Fibroblast of the aortic adventitia (primary cell): ENCODE measurements around the gene LCE1B. TPM values are rescaled to one million over a fixed set of nuclear protein-coding genes. Genes with fewer than 3 reads are reported as not detected.

Experiments
- DNase-seq: peaks from one replicate; pipeline ENCODE4 v3.0.0-alpha.2; 2010; ENCODE audit warnings: low read depth
- H3K4me3 ChIP-seq: 2 replicates; pipeline ENCODE4 v1.5.1; 2011; ENCODE audit warnings: low read depth, mild to moderate bottlenecking, control low read depth, low read length, moderate library complexity
- total RNA-seq: library from RNA; depleted of rRNA; stranded (reverse); fragments of >200 nt; gene quantifications from 2 replicates; pipeline ENCODE4 v1.2.3, GENCODE V29; 2012; ENCODE audit warnings: low replicate concordance
- TF ChIP-seq, protein P1 (sequence below): IDR thresholded peaks from 2 replicates; pipeline ENCODE4 v1.5.1; 2011; ENCODE audit warnings: mild to moderate bottlenecking, low read length, control low read depth, inconsistent platforms; ENCODE audit not compliant: insufficient read depth

The LCE1B gene
- total RNA-seq, 1 donor: not detected

DNA sequence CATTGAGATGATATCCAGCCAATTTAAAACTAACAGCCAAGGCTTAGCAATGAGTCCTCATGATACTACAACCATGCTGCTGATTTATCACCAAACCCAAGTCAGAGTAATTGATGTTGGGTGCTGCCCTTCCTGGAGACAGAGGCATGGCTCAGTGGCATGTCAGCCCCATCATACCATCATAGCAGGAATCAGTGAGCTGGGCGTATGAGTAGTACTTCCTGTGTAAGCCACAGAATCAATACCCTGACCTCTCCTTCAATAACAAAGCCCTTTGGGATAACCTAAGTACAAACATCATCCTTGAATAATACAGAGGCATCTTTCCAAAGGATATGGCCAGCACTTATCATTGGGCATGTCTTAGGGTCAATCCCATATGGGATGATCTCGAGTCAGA, 28.7 kb upstream of the LCE1B start:
- no peak for DNase-seq
- TF ChIP-seq, protein P1, sequence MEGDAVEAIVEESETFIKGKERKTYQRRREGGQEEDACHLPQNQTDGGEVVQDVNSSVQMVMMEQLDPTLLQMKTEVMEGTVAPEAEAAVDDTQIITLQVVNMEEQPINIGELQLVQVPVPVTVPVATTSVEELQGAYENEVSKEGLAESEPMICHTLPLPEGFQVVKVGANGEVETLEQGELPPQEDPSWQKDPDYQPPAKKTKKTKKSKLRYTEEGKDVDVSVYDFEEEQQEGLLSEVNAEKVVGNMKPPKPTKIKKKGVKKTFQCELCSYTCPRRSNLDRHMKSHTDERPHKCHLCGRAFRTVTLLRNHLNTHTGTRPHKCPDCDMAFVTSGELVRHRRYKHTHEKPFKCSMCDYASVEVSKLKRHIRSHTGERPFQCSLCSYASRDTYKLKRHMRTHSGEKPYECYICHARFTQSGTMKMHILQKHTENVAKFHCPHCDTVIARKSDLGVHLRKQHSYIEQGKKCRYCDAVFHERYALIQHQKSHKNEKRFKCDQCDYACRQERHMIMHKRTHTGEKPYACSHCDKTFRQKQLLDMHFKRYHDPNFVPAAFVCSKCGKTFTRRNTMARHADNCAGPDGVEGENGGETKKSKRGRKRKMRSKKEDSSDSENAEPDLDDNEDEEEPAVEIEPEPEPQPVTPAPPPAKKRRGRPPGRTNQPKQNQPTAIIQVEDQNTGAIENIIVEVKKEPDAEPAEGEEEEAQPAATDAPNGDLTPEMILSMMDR: no peak
- H3K4me3 ChIP-seq: no peak overlapping the region

DNA sequence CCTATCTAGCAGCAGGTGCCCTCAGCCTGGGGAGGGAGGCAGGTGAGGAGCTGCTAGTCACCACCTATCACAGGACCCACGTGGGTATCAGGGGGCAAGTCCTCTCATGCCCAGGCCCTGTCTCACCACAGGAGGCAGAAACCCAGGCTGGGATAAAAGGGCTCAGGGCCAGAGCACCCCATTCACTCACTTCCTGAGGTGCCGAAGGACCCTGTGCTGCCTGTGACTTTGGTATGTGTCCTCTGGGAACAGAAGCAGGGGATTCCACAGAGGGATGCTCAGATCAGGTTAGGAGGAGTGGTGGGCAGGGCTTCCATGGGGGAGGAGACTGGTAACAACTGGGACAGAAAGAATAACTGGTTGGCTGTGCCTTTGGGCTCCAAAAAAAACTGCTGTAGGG, 25.7 kb upstream of the LCE1B start, which contains the start of gene LCE1E:
Gene LCE1E (plus strand): TSS at position 181 of the 400 bp plus-strand sequence. CDS start 1,043 bp downstream, outside the sequence.
- no peak for DNase-seq
- TF ChIP-seq, protein P1: no peak
- H3K4me3 ChIP-seq: no peak within 1 kb of the TSS

DNA sequence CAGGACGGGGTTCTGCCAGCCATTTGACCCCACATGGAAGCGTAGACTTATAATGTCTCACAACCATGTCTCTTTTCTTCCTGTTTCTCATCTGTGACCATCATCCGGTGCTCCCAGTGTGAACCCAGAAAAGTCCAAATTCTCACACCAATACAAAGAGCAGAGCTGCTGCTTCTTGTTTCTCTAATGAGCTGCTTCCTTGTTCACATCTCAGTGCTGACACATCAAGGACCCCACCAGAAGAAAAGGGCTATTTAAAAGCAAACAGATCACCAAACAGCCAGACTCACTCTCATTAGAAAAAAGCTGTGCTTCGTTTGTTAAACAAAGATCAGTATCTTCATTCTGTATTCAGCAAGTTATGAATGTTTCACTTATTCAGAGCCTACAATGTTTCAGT, 16.1 kb upstream of the LCE1B start:
- TF ChIP-seq, protein P1: no peak
- DNase-seq: no peak
- H3K4me3 ChIP-seq: no peak overlapping the region

DNA sequence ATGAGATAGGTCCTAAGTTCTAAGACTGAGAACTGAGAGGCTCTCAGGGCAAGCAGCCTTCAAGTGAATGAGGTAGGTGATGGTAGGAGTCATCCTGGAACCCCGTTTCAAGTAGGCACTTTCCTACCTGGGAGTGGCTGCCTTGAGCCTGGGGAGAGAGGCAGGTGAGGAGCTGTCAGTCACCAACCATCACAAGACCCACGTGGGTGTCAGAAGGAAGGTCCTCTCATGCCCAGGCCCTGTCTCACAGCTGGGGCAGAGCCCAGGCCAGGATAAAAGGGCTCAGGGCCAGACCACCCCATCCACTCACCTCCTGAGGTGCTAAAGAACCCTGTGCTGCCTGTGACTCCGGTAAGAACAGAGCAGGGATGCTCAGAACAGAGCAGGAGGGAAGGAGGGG, 15.3 kb upstream of the LCE1B start, which contains the start of gene LCE1D:
Gene LCE1D (plus strand): TSS at position 301 of the 400 bp plus-strand sequence. CDS start 1,074 bp downstream, outside the sequence.
- DNase-seq: no peak
- no peak within 1 kb of the TSS for H3K4me3 ChIP-seq
- TF ChIP-seq, protein P1: no peak

DNA sequence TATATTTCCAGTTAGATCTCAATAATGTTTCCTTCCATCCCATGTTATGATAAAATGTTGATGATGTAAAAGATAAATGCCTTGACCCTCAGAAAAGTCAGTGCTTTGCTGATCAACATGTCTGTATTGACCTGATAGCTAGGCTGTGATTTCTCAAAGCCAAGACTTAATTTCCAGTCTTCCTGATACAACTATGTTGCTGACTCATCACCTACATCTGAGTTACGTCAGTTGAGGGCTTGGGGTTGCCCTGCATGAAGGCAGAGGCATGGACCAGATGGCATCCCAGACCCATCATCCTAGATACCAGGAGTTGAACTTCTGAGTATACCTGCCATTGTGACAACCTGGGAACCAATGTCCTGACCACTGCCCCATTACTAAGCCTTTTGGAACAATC, 10.4 kb upstream of the LCE1B start:
- TF ChIP-seq, protein P1: no peak
- H3K4me3 ChIP-seq: no peak overlapping the region
- no peak for DNase-seq

DNA sequence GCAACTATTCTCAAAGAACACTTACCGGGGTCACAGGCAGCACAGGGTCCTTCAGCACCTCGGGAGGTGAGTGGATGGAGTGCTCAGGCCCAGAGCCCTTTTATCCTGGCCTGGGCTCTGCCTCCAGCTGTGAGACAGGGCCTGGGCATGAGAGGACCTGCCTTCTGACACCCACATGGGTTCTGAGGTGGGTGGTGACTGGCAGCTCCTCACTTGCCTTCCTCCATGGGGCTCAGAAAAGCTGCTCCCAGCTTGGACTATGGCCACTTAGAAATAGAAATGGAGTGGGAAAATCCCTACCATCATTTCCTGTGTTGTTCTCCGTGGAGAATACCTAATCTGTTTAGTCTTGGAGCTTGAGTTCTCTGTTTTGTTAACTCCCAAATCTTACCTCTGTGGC, 5.2 kb upstream of the LCE1B start, which contains the start of gene LCE1C:
Gene LCE1C (minus strand): TSS at position 76 of the 400 bp plus-strand sequence. CDS start 1,173 bp downstream, outside the sequence.
- TF ChIP-seq, protein P1: no peak
- no peak for DNase-seq
- no peak within 1 kb of the TSS for H3K4me3 ChIP-seq

DNA sequence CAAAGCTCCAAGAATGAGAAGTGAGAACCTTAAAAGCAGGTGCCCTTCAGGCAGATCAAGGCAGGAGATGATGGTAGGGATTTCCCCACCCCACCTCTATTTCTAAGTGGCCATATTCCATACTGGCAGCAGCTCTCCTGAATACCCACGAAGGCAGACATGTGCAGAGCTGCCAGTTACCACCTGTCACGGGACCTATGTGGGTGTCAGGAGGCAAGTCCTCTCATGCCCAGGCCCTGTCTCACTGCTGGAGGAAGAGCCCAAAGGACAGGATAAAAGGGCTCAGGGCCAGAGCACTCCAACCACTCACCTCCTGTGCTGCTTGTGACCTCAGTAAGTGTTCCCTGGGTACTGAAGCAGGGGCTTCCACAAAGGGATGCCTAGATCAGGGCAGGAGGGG, 721 bp upstream of the LCE1B start:
- TF ChIP-seq, protein P1: no peak
- no peak overlapping the region for H3K4me3 ChIP-seq
- no peak for DNase-seq
